DMS 273 (cell line): ENCODE results near the gene STARD10.
"Not testable (repeated sequence)": the region's sequence is repeated elsewhere in the genome, so short reads cannot be mapped to it uniquely, and the experiment has no call there.

Experiments
- DNase-seq: peaks from one replicate; lab custom pipeline; 2025; ENCODE audit not compliant: unreplicated experiment; lab: John Stamatoyannopoulos, UW

STARD10 gene

DNA sequence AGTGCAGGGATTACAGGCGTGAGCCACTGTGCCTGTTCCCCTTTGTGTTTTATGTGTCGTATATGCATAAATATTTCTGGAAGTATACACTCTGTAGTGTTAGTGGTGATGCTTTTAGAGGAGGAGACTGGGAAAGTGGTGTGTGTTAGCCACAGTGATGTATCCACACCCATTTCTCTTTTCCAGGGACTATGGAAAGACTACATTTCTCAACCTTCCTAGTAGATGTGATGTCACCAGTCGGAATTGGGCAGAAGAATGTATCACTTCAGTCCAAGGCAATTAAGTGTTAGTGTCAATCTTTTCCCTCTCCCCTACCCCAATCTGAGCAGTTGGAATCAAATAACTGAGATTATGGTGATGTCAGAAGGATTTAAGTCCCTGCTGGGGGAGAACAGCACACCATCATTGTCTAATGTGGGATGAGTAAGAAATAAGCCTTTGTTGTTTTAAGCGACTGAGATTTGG, 14.5 kb upstream of the STARD10 start:
- DNase-seq = no peak

DNA sequence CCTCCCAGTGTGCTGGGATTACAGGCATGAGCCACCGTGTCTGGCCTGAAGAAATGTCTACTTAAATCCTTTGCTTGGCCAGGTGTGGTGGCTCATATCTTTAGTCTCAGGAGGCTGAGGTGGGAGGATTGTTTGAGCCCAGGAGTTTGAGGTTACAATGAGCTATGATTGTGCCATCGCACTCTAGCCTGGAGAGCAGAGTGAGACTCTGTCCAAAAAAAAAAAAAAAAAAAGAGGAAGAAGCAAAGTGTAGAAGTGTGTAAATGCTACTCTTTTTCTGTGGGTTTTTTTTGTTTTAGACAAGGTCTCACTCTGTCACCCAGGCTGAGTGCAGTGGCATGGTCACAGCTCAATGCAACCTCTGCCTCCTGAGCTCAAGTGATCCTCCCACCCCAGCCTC, 13.9 kb upstream of the STARD10 start:
- DNase-seq = no peak

DNA sequence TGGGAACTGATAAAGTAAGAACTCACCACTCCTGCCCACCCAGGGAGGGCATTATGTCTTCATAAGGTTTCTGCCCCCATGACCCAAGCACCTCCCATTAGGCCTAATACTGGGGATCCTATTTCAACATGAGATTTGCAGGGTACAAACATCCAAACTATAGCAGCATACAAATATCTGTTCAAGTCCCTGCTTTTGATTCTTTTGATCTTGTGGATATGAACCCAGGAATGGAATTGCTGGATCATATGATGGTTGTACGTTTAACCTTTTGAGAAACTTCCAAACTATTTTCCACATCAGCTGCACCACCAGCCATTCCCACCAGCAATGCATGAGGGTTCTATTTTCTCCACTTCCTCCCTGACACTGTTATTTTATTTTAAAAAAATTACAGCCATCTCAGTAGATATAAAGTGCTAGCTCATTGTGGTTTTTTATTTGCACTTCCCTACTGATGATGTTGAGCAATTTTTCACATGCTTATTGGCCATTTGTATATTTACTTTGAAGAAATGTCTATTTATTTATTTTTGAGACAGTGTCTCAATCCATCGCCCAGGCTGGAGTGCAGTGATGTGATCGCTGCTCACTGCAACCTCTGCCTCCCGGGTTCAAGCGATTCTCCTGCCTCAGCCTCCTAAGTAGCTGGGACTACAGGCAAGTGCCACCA, 13.3 kb upstream of the STARD10 start:
- no peak for DNase-seq

DNA sequence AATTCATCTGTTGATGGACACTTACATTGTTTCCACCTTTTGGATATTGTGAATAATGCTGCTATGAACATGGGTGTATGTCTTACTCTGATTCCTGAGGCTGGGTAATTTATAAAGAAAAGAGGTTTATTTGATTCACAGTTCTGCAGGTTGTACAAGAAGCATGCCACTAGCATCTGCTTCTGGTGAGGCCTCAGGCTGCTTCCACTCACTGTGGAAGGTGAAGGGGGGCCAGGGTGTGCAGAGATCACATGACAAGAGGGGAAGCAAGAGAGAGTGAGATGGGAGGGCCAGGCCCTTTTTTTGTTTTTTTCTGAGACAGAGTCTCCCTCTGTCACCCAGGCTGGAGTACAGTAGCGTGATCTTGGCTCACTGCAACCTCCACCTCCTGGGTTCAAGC, 12.5 kb upstream of the STARD10 start:
- DNase-seq = not testable (repeated sequence)

DNA sequence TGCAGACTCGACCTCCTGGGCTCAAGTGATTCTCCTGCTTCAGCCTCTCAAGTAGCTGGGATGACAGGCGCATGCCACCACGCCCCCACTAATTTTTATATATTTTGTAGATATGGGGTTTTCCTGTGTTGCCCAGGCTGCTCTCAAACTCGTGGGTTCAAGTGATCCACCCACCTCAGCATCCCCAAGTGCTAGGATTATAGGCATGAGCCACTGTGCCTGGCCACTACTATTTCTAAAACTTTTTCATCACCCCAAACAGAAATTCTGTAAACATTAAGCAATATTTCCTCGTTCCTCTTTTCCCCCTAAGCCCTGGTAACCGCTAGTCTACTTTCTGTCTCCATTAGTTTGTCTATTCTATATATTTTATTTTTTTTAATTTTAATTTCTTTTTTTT, 11.4 kb upstream of the STARD10 start:
- DNase-seq = no peak

DNA sequence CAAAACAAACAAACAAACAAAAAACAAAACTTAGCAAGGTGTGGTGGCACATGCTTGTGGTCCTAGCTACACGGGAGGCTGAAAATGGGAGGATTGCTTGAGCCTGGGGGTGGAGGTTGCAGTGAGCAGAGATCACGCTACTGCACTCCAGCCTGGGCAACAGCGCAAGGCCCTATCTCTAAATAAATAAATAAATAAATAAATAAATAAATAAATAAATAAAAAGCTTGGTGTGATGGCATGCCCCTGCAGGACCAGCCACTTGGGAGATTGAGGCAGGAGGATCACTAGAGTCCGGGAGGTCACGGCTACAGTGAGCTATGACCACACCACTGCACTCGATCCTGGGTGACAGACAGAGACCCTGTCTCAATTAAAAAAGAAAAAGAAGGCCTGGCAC, 9.0 kb upstream of the STARD10 start:
- no peak for DNase-seq

DNA sequence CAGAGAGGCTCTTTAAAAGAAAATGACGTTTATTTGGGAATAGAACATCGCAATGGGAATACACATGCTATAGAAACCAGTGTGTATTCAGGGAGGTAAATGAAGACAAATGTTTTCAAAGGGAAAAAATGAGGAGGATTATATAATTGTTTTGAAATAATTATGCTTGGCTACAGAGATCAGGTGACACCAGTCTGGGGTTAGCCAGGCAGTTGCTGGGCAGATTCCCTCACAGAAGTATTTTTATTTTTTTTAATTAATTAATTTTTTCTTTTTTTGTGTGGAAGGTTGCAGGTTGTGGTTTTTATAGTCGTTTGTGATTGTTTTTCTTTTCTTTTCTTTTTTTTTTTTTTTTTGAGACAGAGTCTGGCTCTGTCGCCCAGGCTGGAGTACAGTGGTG, 5.6 kb upstream of the STARD10 start:
- no peak for DNase-seq

DNA sequence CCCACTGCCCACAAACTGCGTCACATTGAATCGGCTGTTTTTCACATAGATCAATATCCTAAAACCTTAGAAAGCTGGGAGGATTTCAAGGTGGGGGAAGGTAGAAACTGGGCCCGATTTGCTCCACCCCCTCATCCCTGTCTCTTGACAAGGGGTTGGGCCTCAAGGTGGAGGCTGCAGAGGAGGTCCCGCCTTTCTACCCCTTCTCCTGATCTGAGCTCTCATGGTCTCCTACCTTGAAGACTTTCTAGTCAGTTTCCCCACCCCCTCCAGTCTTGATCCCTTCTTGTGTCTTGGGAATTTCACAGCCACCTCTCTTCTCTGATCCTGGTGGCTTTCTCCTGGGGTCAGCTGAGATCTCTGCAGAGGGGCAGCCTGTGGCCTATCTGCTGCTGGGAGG, 4.5 kb upstream of the STARD10 start:
- no peak for DNase-seq

DNA sequence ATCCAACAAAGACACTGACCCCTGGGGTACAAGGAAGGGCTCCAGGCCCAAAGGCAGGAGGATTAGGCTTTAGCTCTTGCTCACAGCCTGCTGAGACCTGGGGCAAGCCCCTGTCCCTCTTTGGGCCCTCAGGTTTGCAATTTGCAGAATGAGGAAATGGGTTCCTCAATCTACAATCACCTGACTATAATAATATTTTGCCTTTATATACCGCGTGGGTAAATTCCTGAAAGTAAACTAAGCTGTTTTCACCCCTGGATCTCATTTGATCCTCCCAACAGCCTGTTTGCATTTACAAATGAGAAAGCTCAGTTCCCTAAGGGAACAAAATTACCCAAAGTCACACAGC, 797 bp downstream of the STARD10 start:
- DNase-seq = no peak

DNA sequence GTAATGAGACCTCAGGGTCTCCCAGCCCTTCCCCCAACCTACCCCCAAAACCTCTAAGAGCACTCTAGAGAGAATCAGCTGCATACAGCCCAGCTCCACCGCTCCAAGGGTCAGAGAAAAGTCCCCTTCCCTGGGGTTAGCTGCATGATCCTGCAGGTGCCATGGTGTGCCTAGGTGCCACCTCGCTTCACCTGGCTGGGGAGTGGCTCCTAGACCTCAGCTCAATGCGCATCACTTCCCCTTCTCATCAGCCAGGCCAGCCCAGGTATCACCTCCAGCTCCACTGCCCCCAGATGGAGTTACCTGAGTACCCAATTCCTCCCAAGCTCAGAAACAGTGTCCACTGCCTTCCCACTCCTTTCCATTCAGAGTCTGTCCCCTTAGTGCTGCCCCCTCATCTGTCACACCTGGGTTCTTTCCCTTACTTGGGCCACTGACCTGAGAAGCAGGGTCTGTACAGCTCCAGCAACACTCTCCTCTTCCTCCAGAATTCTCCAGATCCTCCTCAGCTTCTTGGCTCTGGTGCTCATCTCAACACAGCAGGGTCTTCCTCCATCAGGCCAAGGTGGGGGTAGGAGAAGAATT, 1.3 kb downstream of the STARD10 start:
- DNase-seq = no peak

DNA sequence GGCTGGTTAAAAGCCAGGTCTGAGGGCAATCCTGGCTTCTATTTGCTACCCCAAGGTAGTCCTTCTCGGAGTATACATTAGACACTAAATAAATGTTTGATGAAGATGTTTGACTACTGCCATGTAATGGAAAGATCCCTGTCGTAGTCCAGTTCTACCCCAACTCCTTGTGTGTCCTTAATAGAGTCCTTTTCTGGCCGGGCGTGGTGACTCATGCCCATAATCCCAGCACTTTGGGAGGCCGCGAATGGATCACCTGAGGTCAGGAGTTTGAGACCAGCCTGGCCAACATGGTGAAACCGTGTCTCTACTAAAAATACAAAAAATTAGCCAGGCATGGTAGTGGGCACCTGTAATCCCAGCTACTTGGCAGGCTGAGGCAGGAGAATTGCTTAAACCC, 2.6 kb downstream of the STARD10 start:
- not testable (repeated sequence) for DNase-seq

DNA sequence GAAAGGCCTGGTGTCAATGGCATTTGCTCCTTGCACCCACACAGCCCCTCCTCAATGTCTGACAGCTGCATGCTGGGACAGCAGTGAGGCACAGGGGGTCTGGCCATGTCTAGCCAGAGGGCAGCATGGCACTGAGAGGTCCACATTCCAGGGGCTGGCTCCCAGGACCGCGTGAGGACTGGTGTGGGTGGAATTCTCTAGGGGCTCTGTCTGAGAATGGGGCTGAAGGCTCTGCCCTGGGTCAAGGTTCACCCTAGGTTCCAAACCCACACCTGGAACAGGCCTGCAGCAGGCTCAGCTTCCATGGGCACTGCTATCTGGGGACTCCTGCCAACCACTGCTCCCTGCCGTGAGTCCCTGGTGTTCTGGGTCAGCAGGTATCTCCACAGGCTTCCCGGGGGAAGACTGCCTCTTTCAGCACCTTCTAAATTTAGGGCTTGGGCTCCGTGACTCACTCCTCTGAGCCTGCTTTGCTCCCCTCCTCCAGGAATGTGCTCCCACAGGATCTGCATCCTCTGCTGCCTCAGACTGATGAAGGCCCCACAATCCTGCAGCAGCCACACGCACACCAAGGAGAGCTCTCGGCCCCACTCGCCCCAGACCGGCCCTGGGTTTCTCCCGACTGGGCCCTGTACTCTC, 4.2 kb downstream of the STARD10 start:
- no peak for DNase-seq

DNA sequence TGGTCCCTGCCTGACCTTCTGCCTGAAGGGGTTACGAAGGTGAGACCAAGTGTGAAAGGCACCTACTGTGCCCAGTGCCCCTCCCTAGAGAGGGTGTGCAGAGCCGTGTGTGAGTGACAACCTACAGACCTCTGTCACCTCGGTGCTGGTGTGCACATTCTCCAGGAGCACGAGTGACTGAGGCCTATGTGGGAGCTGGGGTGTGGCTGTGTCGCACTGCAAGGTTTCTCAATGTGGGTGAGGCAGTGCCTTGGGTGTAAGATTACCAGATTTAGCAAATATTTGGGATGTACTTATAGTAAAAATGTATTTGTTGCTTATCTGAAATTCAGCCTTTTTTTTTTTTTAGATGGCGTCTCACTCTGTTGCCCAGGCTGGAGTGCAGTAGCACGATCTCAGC, 5.6 kb downstream of the STARD10 start:
- DNase-seq = no peak

DNA sequence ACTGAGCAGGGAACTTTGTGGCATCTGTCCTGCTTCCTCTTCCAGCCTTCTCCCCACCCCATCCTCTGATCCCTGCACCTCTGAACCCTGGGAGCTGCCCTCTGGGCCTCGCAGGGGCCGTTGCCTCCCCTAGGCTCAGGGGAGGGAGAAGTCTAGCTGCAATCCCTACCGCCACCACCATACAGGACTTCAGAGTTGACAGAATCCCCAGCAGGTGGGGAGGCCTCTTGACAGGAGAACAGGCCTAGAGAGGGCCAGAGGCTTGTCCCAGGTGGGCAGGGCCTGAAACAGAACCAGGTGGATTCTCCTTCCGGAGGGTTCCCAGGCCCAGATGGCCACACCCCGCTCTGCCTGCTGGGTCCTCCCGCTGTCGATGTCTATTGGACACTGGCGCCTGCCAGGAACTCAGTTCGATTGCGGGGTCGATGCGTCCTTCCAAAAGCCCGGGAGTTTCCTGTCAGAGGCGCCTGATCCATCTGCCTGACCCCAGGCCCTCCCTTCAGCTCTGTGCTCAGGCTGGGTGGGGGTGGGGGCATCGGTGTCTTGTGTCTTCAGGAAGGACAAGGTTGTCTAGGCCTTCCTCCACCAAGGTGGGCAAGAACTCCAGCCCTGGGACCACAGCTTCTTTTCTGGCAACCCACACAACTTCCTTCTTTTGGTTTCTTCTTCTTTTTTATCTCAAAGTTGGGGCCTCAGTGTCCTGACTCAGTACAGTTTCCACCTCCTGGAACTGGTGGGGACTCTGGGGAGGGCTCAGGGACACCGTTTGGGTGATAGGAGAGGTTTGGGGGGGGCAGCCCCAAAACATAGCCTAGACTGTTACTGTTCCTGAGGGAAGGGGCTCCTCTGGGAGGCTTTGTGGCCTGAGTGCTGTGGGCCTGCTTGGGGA, 6.4 kb downstream of the STARD10 start:
- peak; percentile 31 for DNase-seq

DNA sequence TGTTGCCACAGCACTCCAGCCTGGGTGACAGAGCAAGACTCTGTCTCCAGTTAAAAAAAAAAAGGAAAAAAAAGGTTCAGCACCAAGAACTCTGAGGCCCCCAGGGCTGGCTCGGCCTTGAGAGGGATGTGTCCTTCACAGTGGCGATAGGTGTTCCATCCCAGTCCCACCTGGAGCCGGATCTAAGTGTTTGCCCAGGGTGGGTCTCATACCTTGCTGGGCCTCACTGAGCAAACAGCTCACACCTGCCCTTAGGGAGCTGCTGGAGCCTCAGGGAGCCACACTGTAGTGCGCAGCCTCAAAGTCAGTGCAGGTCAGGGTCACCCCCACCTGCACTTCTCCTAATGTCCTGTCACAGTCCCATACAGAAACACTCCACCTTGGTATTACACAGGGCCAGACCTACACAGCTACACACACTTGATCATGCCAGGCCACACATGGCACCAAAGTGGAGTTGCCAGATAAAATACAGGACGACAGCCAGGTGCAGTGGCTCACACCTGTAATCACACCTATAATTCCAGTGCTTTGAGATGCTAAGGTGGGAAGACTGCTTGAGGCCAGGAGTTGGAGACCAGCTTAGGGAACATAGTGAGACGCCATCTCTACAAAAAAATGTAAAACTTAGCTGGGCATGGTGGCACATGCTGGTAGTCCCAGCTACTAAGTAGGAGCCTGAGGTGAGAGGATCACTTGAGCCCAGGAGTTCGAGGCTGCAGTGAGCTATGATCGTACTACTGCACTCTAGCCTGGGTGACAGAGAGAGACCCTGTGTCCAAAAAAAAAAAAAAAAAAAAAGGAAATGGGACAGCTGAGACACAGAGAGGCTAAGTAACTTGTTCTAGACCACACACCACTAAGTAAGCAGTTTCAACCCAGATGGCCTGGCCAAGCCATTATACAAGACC, 7.3 kb downstream of the STARD10 start:
- DNase-seq = no peak

DNA sequence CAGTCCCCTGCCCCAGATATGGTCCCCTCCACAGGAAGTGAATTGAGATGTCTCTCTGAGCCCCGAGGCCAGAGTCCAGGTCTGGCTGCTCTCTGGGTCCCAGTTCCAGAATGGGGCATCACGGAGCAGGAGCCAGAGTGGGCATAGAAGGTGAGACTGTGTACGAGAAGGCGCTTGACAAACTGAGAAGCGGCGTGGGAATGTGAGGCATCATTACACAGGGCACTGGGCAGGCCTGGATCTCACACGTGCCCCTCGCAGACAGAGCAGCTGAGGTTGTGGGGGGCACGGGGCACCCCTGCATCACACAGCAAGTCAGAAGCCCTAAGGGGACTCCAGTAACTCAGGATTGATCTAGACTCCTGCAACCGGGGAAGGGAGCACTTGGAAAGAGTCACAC, 9.2 kb downstream of the STARD10 start:
- no peak for DNase-seq

DNA sequence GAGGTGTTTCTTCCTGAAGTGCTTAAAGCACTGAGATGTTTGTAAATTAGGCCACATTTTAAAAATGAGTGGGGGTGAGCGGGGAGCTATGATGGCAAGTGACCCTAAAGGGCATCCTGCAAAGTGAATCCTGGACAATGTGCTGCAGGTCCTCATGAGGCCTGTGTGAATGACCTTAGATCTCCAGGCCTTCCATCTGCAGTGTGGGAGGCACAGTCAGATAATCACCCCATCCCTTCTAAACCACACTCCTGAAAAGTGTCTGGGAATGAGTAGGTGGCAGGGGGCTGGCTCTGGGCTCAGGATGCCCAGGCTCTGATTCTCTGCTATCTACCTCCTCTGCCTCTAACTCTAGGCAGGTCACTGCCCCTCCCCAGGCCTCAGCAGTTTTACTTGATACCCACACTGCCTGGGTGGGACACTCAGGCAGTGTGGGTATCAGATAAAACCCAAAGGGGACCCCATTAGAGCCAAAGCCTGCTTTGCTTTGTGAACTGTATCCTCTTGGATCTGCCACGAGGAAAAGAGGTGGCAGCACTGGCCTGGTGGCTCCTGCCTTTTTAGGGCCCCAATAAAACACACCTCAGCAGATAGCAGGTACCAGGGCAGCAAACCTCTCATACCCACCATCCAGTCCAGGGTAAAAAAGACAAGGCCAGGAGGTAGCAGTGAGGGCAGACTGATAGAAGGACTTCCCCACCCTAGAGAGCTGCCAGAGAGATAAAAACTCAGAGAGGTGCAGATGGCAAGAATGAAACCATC, 10.5 kb downstream of the STARD10 start:
- no peak for DNase-seq

DNA sequence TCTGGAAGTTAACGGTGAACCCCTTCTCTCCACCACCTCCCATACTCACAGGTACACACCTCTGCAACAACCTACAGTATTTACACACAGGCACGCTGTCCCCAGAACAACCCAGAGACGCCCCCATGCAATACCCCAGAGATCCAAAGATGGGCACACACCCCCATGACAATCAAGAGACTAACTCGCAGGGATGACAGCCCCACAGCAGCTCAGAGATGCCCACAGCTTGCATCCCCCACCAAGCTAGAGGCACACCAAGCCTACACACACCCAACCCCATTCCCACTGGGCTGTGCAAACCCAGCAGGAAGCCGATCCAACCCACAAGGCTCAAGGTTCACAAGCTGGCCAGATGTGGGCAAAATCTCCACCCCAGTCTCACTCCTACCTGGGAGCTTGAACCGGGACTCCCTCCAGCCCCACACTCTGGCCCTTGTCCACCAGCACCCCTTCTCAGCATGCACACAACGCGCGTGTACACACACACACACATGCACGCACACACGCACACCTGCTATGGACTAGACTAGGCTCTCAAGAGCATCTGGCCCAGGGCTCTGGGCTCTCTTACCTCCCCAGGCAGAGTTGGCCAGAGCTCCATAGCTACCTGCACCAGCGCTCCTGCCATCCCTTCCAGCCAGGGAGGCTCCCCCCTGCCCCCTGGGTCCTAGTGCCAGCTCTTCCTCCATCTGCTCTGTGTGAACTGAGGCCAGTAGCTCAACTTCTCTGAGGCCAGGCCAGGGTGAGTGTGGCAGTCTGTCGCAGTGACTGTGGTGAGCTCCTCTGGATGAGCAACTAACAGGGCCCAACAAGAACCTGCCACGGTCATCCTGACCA, 11.5 kb downstream of the STARD10 start:
- DNase-seq = peak; percentile 35
